GM12801 (cell line): Measurements from ENCODE around the gene CEP83.

Experiments
- CTCF ChIP-seq: IDR thresholded peaks from one replicate; pipeline ENCODE4 v1.5.1; 2011; ENCODE audit warnings: control low read depth; ENCODE audit not compliant: insufficient read length; ENCODE audit errors: extremely low read depth

Gene CEP83

GRCh38 chr12:94430304-94430703 lies 29.4 kb downstream of the CEP83 start:
- TF ChIP-seq CTCF, result no peak

GRCh38 chr12:94429633-94430032 lies 30.0 kb downstream of the CEP83 start:
- no peak for TF ChIP-seq CTCF

- TF ChIP-seq CTCF, result no peak
These were observed 30.5 kb downstream of the CEP83 start for GRCh38 chr12:94429191-94429590.

- TF ChIP-seq CTCF, result no peak
These were observed 31.9 kb downstream of the CEP83 start for GRCh38 chr12:94427501-94428381.

GRCh38 chr12:94426049-94426448 lies 33.6 kb downstream of the CEP83 start:
- TF ChIP-seq CTCF, result no peak

GRCh38 chr12:94421868-94422740 lies 37.6 kb downstream of the CEP83 start:
- TF ChIP-seq CTCF, result no peak

- no peak for TF ChIP-seq CTCF
These were observed 41.1 kb downstream of the CEP83 start for GRCh38 chr12:94418517-94418916.
